Measurements from ENCODE around the gene CTF1.

DNA sequence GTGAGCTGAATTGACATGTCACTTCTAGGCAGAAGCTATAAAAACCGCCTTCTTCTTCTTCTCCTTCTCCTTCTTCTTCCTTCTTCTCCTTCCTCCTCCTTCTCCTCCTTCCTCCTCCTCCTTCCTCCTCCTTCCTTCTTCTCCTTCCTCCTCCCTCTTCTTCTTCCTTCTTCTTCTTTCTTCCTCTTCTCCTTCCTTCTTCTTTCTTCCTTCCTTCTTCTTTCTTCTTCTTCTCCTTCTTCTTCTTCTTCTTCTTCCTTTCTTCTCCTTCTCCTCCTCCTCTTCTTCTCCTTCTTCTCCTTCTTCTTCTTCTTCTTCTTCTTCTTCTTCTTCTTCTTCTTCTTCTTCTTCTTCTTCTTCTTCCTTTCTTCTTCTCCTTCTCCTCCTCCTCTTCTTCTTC, 22.2 kb downstream of the CTF1 start:
- no peak for TF ChIP-seq ZNF671 (CRISPR knock-in tag; IDR thresholded peaks at IDR 0.05)
- TF ChIP-seq, protein P1, sequence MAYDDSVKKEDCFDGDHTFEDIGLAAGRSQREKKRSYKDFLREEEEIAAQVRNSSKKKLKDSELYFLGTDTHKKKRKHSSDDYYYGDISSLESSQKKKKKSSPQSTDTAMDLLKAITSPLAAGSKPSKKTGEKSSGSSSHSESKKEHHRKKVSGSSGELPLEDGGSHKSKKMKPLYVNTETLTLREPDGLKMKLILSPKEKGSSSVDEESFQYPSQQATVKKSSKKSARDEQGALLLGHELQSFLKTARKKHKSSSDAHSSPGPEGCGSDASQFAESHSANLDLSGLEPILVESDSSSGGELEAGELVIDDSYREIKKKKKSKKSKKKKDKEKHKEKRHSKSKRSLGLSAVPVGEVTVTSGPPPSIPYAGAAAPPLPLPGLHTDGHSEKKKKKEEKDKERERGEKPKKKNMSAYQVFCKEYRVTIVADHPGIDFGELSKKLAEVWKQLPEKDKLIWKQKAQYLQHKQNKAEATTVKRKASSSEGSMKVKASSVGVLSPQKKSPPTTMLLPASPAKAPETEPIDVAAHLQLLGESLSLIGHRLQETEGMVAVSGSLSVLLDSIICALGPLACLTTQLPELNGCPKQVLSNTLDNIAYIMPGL (CRISPR knock-in tag; IDR thresholded peaks at IDR 0.05) = no peak
- TF ChIP-seq, protein P2, sequence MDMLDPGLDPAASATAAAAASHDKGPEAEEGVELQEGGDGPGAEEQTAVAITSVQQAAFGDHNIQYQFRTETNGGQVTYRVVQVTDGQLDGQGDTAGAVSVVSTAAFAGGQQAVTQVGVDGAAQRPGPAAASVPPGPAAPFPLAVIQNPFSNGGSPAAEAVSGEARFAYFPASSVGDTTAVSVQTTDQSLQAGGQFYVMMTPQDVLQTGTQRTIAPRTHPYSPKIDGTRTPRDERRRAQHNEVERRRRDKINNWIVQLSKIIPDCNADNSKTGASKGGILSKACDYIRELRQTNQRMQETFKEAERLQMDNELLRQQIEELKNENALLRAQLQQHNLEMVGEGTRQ (CRISPR knock-in tag; IDR thresholded peaks at IDR 0.05) = no peak
- TF ChIP-seq, protein P3, sequence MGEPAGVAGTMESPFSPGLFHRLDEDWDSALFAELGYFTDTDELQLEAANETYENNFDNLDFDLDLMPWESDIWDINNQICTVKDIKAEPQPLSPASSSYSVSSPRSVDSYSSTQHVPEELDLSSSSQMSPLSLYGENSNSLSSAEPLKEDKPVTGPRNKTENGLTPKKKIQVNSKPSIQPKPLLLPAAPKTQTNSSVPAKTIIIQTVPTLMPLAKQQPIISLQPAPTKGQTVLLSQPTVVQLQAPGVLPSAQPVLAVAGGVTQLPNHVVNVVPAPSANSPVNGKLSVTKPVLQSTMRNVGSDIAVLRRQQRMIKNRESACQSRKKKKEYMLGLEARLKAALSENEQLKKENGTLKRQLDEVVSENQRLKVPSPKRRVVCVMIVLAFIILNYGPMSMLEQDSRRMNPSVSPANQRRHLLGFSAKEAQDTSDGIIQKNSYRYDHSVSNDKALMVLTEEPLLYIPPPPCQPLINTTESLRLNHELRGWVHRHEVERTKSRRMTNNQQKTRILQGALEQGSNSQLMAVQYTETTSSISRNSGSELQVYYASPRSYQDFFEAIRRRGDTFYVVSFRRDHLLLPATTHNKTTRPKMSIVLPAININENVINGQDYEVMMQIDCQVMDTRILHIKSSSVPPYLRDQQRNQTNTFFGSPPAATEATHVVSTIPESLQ (CRISPR knock-in tag; IDR thresholded peaks at IDR 0.05) = no peak
- TF ChIP-seq, protein P4, sequence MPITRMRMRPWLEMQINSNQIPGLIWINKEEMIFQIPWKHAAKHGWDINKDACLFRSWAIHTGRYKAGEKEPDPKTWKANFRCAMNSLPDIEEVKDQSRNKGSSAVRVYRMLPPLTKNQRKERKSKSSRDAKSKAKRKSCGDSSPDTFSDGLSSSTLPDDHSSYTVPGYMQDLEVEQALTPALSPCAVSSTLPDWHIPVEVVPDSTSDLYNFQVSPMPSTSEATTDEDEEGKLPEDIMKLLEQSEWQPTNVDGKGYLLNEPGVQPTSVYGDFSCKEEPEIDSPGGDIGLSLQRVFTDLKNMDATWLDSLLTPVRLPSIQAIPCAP (CRISPR knock-in tag; IDR thresholded peaks at IDR 0.05) = no peak
- TF ChIP-seq TP53 (CRISPR knock-in tag; IDR thresholded peaks at IDR 0.05) = no peak
- TF ChIP-seq ZNF219 (CRISPR knock-in tag; IDR thresholded peaks at IDR 0.05; ENCODE audit: borderline replicate concordance) = no peak
- TF ChIP-seq, protein P5, sequence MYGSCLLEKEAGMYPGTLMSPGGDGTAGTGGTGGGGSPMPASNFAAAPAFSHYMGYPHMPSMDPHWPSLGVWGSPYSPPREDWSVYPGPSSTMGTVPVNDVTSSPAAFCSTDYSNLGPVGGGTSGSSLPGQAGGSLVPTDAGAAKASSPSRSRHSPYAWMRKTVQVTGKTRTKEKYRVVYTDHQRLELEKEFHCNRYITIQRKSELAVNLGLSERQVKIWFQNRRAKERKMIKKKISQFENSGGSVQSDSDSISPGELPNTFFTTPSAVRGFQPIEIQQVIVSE (CRISPR knock-in tag; IDR thresholded peaks at IDR 0.05; ENCODE audit: borderline replicate concordance) = no peak
- TF ChIP-seq IRF2 (CRISPR knock-in tag; IDR thresholded peaks at IDR 0.05; ENCODE audit: borderline replicate concordance, low read depth) = no peak
- TF ChIP-seq, protein P6, sequence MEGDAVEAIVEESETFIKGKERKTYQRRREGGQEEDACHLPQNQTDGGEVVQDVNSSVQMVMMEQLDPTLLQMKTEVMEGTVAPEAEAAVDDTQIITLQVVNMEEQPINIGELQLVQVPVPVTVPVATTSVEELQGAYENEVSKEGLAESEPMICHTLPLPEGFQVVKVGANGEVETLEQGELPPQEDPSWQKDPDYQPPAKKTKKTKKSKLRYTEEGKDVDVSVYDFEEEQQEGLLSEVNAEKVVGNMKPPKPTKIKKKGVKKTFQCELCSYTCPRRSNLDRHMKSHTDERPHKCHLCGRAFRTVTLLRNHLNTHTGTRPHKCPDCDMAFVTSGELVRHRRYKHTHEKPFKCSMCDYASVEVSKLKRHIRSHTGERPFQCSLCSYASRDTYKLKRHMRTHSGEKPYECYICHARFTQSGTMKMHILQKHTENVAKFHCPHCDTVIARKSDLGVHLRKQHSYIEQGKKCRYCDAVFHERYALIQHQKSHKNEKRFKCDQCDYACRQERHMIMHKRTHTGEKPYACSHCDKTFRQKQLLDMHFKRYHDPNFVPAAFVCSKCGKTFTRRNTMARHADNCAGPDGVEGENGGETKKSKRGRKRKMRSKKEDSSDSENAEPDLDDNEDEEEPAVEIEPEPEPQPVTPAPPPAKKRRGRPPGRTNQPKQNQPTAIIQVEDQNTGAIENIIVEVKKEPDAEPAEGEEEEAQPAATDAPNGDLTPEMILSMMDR (IDR thresholded peaks at IDR 0.05) = no peak
- no peak for TF ChIP-seq NR1H2 (CRISPR knock-in tag; IDR thresholded peaks at IDR 0.05)
